Mucosa of descending colon (tissue), 3 donors: ENCODE data around the gene GLS. TPM values are rescaled to one million over a fixed set of nuclear protein-coding genes. Genes with fewer than 3 reads are reported as not detected.
"Not testable (repeated sequence)": the region's sequence is repeated elsewhere in the genome, so short reads cannot be mapped to it uniquely, and the experiment has no call there.

Source experiments
- ATAC-seq: fragments of 200-7000 bp; cut with Tn5 transposase; one replicate; pipeline ENCODE4 v1.9.1; 2020; ENCODE audit warnings: mild to moderate bottlenecking, moderate library complexity
- DNase-seq, 3 donors: peaks; one replicate each; pipeline ENCODE4 v3.0.0-alpha.2; 2020
- H3K36me3 ChIP-seq: fragments of 200-600 bp; one replicate; pipeline ENCODE4 v1.8.0; 2021; ENCODE audit warnings: low read depth, mild to moderate bottlenecking
- H3K4me1 ChIP-seq: fragments of 200-600 bp; one replicate; pipeline ENCODE4 v1.8.0; 2021; ENCODE audit warnings: low read depth, mild to moderate bottlenecking
- H3K4me3 ChIP-seq: fragments of 200-600 bp; one replicate; pipeline ENCODE4 v1.8.0; 2021; ENCODE audit warnings: mild to moderate bottlenecking
- H3K9me3 ChIP-seq: fragments of 200-600 bp; one replicate; pipeline ENCODE4 v1.8.0; 2021; ENCODE audit warnings: mild to moderate bottlenecking
- intact Hi-C, 2 donors: fragments of 100-400 bp; cut with DNase I in 1 of 2; cut with micrococcal nuclease in 1 of 2; formaldehyde crosslinking; loops; one replicate each; pipeline versions ENCODE4 v1.11.0 to v1.11.1; 2022; cut with DNase I, micrococcal nuclease
- total RNA-seq, 3 donors: library from RNA; stranded (reverse); fragmentation: NEBNext Ultra II Directional in 2 of 3; extraction: Animal tissue kit (Norgen Biotek cat#: 25700) in 2 of 3; gene quantifications; one replicate each; pipeline versions ENCODE4 v1.2.1 to v1.2.4, GENCODE V29; 2021 to 2023
- TF ChIP-seq, protein P1 (sequence below): fragments of 200-600 bp; IDR thresholded peaks from one replicate; pipeline ENCODE4 v1.8.0; 2022; ENCODE audit warnings: antibody characterized with exemption, mild to moderate bottlenecking
- donor health status: DM: no; HTN: no; CAD: no; lungs with moderate emphysema.
- donor health status: DM: no; HTN: no; CAD: no.
- donor health status: DM: no; HTN: yes; CAD: no.

The GLS gene
- total RNA-seq, 3 donors from 2014 or later, result 49.8 to 91.9 (median 77.0) TPM

DNA sequence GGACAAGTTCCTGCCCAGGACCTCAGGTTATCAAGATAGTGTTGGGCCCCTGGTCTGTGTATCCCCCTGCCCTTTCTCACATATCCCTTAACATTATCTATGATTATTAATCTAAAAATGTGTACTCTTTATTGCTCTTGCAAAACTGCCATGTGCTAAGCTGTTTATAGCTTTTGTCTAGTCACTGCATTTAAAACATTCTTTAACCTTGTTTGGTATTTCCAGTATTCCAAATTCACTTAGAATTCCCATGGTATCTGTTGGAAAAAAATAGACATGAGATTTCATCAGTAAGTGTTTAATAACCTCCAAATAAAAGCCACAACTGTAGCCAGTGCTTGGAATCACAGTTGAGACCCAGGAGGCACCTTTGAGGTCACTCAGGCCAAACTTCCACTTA, 16.2 kb upstream of the GLS start:
- Histone ChIP-seq H3K36me3 (no peaks in the 10 kb centered on the region), H3K4me1 (peaks cover 6% of the 10 kb centered on the region), H3K9me3 (peaks cover 2% of the 10 kb centered on the region), H3K4me3 (no peak overlapping the region)
- intact Hi-C loops, result no loop called here
- TF ChIP-seq, protein P1, sequence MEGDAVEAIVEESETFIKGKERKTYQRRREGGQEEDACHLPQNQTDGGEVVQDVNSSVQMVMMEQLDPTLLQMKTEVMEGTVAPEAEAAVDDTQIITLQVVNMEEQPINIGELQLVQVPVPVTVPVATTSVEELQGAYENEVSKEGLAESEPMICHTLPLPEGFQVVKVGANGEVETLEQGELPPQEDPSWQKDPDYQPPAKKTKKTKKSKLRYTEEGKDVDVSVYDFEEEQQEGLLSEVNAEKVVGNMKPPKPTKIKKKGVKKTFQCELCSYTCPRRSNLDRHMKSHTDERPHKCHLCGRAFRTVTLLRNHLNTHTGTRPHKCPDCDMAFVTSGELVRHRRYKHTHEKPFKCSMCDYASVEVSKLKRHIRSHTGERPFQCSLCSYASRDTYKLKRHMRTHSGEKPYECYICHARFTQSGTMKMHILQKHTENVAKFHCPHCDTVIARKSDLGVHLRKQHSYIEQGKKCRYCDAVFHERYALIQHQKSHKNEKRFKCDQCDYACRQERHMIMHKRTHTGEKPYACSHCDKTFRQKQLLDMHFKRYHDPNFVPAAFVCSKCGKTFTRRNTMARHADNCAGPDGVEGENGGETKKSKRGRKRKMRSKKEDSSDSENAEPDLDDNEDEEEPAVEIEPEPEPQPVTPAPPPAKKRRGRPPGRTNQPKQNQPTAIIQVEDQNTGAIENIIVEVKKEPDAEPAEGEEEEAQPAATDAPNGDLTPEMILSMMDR, result no peak
- DNase-seq (no peak), ATAC-seq (peak; percentile 10)

DNA sequence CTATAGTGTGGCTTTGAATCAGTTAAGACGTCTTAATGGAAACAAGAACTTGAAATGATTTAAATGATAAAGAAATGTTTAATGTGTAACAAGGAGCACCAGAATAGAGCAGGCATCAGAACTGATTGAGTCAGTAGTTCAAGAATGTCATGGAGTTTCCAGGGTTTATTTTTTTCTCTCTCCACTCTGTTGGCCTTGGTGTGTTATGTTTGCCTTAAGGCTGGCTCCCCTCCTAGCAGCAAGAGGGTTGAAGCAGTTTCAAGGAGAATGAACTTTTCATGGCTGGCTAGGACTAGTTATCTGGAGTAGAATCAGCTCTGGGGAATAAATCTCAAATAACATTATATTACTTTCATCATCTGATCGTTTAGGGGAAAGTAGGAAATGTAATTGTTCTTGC, 13.4 kb upstream of the GLS start:
- DNase-seq, result no peak
- no peak for ATAC-seq
- H3K4me3 ChIP-seq, result no peak overlapping the region
- peaks cover 2% of the 10 kb centered on the region for H3K9me3 ChIP-seq
- H3K4me1 ChIP-seq, result peaks cover 6% of the 10 kb centered on the region
- TF ChIP-seq, protein P1, result no peak
- H3K36me3 ChIP-seq, result no peaks in the 10 kb centered on the region
- intact Hi-C loops, result no loop called here

DNA sequence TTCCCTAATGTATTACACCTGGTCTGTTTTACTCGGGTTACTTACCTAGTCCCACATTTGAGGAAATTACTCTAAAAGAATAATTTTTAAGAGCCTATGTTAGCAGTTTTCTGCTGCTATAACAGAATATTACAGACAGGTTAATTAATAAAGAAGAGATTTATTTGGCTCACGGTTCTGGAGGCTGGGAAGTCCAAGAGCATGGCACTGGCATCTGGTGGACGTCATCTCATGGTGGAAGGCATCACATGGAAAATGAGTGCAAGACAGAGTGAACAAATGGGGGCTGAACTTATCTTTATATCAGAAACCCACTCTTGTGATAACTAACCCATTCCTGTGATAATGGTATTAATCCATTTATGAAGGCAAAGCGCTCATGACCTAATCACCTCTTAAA, 12.8 kb upstream of the GLS start:
- ATAC-seq, result no peak
- intact Hi-C loops, result no loop called here
- no peak for DNase-seq
- Histone ChIP-seq H3K9me3 (peaks cover 2% of the 10 kb centered on the region), H3K36me3 (no peaks in the 10 kb centered on the region), H3K4me3 (no peak overlapping the region), H3K4me1 (peaks cover 6% of the 10 kb centered on the region)
- TF ChIP-seq, protein P1, result no peak

DNA sequence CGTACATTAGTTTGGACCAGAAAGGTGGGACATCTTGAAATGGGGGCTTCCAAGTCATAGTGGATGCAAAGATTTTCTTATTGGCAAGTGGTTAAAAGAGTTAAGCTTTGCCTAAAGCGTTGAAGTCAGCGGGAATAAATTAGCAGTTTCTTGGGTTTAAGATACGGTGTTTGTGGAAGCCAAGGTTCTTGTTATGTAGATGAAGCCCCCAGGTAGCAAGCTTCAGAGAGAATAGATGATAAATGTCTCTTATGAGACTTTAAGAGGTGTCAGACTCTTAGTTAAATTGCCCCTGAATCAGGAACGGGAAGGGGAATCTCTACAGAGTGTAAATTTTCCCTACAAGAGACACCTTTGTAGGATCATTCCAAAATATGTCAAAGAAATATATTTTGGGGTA, 10.9 kb upstream of the GLS start:
- DNase-seq (no peak), ATAC-seq (no peak)
- H3K4me3 ChIP-seq, result no peak overlapping the region

DNA sequence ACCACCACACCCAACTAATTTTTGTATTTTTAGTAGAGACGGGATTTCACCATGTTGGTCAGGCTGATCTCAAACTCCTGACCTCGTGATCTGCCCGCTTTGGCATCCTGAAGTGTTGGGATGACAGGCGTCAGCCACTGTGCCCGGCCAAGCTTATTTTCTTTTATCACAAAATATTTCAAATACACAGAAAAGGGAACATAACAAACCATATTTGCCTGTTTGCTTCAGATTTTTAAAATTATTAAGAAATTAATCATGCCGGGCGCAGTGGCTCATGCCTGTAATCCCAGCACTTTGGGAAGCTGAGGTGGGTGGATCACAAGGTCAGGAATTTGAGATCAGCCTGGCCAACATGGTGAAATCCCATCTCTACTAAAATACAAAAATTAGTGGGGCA, 7.2 kb upstream of the GLS start:
- H3K36me3 ChIP-seq, DNase-seq, ATAC-seq, intact Hi-C loops, H3K4me3 ChIP-seq, H3K9me3 ChIP-seq, H3K4me1 ChIP-seq: not testable (repeated sequence)

More for the DNA sequence above, 10.9 kb upstream of the GLS start:
- intact Hi-C loops, result no loop called here
- Histone ChIP-seq H3K36me3 (no peaks in the 10 kb centered on the region), H3K4me1 (no peaks in the 10 kb centered on the region), H3K9me3 (peaks cover 2% of the 10 kb centered on the region)
- TF ChIP-seq, protein P1, result no peak

DNA sequence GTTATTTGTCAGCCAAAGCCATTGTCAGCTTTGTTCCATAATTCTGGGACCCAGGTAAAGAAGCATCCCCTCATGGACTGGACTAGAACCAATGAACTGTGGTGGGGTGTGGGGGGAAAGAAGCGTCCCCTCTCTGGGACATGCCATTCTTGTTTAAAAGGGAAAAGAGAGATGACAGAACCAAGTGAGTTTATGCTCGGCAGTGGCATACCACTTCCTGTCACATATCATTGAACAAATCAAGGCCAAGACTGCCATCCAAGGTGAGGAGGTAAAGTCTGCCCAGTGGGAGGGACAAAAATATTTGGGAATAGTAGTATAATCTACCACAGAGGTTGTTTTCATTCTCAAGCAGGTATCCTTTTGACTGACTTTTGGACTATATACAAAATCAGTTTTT, 4.7 kb upstream of the GLS start:
- Histone ChIP-seq H3K4me1 (no peaks in the 10 kb centered on the region), H3K4me3 (no peak overlapping the region), H3K9me3 (no peaks in the 10 kb centered on the region), H3K36me3 (no peaks in the 10 kb centered on the region)
- DNase-seq (no peak), ATAC-seq (no peak)
- intact Hi-C loops, result no loop called here
- TF ChIP-seq, protein P1, result no peak
